Cerebellar nuclear complex (tissue), 1 donor: ENCODE data around the gene HMG20A.

Experiments
- DNase-seq, 2 experiments: peaks; one replicate each; lab custom pipeline; 2025; lab: John Stamatoyannopoulos, UW

The HMG20A gene

DNA sequence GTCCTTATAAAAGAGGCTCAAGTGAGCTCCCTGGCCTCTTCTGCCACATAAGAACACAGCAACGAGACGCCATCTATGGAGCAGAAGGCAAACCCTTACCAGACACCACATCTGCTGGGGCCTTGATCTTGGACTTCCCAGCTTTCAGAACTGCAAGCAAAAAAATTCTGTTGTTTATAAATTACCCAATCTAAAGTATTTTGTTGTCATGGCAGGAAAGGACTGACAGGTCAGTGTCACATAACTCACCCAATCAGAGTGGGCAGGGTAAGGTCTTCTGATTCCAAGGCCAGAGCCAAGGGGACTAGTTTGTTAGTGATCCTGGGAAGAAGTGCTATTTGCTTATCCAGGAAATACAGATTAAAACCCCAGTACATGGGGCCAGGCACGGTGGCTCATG, 98.9 kb downstream of the HMG20A start:
- DNase-seq, result no peak

DNA sequence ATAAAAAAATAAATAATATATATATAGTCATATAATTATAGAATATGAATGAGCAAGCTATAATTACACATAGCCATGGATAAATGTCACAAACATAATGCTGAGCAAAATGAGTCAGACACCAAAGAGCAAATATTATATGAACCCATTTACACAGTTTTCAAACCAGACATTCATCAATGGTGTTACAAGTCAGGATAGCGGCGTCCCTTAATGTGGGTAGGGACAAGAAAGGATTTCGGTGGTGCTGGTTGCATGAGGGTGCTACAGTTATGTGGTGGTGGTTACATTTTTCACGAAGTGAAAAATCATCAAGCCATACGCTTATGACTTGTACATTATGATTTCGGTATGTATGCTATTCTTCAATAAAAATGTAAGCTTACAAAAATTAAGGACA, 100.5 kb downstream of the HMG20A start:
- DNase-seq, result no peak

DNA sequence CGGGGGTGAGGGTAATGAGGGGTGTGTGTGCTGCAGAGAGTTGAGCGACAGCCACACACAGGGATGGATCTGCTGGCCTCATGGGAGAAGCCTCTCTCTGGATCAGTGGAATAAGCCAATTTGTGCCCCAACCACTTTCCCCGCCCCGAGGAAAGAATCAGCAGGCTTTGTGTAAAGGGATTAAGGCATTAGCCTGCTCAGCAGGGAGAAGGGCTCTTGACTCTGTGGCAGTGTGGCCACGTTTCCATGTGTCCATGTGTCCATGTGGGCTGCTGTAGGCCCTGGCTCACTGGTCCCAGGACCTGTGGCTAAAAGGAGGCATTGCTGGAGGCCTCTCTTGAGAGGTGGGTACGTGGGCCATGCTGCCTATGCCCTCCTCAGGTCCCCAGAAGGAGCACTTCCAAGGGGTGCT, 104.7 kb downstream of the HMG20A start:
- no peak for DNase-seq

DNA sequence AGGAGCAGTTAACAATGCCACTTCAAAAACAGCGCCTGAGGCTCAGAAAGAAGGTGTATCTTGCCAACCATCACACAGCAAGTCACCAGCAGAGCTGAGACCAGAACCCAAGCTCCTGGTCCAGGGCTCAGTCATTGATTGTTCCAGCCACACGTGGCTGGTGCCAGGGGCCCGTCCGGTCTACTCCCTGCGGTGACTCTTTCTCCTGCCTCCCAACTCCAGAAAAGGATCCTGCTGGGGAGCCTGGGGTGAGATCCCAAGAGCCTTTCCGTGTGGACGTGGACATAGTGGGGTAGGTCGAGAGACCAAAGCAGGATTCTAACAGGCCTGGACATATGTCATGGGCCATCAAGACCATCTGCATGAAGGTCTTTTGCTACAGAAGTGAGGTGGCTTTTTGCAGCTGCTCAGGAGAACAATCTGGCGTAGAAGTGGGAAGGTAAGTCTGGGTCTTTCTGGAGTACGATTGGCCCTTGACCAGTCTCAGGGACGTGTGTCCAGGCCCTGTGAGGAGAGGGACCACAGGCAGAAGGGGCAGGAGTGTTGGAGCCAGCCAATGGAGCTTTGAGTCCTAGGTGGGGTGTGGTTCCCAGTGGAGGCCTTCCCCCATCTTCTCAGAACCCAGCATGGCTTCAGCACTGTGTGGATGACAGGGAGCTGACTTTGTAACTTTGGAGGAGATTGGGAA, 105.4 kb downstream of the HMG20A start:
- DNase-seq, result no peak

DNA sequence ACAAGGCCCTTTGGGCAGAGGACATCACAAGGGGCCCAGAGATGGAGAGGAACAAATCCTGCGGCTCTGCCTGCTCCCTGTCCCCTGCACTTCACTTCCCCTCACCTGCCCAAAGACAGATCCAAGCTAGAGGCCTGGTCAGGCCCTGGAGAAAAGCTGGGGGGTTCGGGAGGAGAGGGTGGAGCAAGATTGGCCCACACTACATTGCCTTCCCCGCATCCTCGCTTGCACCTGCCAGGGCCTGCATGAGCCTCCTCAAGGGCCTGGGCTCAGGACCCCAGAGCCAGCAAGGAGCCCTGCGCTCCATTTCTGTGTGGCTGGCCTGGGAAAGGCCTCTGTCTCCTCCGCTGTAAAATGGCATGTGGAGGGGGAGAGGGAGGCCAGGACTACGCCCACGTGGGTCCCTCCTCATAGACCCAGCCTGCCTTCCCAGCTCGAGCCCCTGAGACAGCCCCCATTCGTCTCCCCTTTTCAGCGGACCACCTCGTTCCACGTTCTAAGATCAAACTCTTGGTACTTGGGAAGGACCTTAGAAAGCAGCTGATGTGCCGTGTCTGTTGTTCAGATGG, 106.0 kb downstream of the HMG20A start:
- DNase-seq, result no peak

DNA sequence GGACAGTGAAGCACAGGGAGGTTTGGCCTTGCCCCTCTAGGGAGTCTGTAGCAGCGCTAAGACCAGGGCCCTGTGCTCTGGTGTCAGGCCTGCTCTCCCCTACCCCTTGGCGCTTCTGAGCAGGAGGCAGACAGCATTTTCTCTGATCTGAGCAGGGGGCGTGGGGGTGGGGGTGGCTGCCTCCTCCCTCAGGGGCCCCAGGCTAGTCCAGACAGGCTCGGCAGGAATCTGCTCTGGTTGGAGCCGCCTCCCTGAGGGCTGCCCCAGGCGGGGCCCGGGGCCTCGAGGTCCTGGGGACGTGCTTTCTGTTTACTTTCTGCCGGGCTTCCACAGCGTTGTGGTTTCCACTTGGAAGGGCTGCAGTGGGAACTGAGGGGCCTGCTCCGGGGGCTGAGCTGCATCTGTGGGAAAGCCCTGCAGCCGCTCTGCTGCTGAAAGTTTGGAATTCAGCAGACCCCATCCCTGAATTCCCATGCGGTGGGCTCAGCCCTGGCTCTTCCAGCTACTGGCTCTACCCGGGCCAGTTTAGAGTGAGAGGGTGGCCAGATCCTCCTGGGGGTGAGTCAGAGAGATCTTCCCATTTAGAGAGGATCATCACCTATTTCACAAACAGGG, 106.6 kb downstream of the HMG20A start:
- DNase-seq, result no peak

DNA sequence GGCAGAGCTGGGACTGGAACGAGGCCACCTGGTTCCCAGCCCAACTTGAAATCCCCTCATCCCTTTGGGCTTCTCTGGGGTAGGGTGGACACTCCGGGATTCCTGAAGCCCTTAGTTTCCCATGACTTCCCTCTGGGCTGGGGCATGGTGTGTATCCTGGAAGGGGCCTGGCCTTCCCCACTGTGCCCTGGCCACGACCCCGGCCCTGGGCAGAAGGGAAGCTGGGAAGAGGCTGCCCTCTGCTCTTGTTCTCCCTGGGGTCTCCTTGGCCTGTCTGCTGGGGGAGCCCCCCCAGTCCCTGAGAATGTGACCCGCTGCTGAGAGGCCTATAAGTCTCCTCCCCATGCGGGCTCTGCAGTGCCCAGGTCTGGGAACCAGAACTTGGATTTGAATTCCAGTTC, 107.1 kb downstream of the HMG20A start:
- no peak for DNase-seq

DNA sequence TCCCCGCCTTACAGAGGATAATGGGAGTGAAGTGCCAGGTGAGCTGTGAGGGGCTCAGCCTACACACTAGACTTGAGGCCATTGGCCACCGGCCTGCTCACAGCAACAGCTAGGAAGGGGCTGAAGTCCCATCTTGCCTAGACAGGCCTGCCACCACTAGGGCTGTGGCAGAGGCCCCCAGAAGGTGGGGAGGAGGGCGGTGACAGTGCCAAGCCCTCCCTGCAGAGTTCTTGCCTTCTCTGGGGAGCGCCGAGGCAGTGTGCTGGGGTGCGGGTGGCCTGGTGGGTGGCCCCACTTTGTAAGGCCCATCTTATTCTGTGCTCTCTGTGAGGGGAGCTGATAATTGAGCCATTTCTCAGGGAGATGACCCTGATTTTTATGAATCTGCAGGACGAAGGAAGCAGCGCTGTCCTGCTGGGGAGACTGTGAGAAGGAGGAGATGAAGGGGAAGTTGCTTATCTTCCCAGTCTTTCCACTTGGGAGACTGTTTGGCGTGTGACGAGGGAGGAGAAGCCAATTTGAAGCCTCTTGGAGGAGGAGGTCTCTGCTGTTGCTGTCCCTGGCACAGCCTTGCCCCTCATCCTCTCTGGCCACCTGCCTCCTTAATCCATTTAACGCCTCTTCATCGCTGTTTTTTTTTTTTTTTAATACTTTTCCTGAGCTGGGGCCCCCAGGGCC, 107.7 kb downstream of the HMG20A start:
- no peak for DNase-seq

DNA sequence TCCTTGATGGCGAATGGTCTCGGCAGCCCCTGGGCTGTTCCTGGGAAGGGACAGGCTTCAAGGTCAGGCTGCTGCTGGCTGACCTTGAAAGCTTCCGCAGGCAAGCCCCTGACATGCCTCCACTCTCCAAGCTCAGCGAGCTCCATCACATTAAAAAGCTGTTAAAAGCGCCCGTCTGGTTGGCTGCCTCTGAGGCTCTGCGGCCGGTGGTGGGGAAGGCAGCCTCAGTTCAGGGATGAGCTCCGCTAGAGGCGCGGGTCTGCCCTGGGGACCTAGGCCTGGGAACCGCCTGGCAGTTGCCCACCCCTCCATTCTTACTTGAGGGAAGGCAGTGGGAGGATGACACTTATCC, 108.3 kb downstream of the HMG20A start:
- DNase-seq, result no peak

DNA sequence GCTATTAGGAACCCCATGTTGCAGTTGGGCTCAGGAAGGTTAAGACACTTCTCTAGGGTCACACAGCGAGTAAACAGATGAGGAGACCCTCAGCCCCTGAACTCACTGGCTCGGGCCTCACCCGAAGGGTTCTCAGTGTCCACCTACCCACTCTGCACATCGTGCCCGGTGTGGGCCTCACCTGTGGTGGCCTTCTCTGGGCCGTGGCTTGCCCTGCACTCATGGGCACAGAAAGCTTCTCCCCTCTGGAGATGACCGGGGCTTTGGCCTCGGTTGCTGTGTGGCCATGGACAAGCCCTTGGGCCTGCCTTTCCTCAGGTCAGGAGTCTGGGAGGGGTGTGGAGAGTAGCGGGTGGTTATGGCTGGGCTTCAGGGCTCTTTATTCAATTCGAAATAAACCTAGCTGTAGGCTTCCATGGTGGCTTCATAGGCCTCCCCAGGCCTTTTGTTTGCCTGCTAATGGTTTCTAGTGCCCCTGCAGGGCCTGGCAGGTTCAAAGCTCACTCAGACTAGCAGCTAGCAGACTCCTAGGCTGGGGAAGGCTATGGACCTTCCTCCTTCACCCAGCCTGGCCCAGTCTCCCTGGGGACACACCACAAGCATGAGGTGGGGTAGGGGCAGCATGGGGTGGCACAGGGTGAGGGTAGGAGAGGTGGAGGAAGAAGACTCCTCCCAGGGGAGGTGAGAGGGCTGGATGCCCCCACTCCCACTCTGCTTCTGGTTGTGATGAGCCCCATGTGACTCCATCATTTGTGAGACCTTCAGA, 108.9 kb downstream of the HMG20A start:
- no peak for DNase-seq

DNA sequence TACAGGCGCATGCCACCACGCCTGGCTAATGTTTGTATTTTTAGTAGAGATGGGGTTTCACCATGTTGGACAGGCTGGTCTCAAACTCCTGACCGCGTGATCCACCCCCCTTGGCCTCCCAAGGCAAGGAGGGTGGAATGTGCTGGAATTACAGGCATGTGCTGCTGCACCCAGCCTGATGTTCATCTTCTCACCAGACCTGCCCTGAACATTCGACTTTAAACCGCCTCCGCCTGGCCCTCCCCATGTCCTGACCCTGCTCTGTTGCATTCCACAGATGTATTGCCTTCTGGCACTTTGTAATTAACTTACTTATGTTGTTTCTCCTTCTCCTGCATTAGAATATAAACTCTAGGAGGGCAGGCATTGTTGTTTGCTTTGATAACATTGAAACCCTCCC, 109.9 kb downstream of the HMG20A start:
- no peak for DNase-seq

DNA sequence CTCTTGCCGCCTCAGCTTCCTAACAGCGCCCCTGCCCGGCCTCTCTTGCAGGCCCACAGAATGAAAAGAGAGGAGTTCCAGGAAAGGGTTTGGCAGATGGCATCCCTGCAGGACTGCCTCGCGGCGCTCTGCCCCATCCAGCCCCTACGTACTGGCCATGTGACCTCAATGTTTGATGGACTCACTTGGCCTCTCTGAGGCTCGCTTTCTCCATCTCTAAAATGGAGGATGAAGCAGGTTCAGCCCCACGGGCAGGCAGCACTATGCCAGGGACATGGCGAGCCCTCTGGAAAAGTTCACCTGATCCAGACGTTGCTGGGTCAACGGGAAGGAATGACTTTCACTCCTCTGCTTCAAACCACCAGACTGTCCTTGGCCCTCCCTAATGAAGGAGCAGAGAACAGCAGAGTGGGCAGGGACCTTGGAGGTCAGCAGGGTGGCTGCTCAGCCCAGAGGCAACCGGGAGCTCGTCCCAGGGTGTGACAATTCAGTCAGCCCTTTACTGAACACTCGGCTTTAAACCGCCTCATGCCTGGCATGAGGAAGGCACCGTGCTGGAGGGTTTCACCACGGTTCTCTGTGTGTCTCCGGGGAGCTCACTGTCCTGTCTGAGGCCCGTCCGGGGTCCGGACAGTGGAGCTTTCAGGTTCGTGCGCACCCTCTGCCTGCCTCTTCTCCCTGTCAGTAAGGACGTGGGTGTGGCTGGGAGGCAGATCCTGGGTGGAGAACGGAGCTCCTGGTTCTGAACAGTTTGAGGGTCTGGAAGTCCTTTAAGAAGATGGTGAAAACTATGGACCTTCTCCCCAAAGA, 110.7 kb downstream of the HMG20A start:
- DNase-seq, result no peak

DNA sequence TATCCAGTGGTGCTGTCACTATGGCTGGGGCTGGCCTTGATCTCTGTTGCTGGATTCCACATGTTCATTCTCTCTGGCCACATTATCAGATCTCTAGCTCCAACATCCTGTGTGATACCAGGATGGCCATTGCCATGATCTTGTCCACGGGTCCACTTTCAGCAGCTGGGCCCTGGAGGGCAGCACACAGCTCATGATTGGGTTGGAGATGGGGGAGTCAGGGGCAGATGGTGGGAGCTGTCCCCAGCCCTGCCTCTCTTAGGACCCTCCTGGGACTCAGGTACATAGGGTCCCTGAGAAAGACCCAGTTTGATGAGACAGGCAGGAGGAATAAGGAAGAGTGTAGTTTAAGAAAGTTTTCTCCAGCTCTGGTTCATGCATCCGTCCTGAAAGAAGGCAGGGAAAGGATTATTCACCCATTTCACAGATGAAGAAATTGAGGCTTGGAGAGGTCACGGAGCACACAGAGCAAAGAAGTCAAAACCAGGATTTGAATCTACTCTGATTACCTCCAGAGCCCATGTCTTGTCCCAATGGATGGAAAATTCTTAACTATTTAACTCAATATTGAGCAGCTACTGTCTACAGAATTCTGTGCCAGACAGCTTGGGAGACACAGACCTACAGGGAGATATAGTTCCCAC, 111.5 kb downstream of the HMG20A start:
- no peak for DNase-seq

DNA sequence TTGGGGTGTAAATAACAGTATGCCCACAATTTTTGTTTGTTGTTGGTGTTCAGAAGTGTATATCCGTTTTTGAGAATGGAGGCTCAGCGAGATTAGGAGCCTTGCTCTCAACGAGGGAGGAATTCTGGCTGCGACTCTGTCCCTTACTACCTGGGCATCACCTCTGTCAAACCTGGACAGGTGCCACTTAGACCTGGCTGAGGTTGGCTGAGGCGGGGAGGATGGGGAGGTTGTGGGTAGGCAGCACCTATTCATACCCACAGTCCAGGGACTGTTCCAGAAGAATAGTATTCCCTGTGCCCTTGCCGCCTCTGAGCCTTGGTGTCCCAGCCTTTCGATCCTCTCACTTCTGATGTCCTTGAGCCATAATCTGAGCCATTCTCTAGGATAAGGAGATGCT, 112.2 kb downstream of the HMG20A start:
- DNase-seq, result no peak

DNA sequence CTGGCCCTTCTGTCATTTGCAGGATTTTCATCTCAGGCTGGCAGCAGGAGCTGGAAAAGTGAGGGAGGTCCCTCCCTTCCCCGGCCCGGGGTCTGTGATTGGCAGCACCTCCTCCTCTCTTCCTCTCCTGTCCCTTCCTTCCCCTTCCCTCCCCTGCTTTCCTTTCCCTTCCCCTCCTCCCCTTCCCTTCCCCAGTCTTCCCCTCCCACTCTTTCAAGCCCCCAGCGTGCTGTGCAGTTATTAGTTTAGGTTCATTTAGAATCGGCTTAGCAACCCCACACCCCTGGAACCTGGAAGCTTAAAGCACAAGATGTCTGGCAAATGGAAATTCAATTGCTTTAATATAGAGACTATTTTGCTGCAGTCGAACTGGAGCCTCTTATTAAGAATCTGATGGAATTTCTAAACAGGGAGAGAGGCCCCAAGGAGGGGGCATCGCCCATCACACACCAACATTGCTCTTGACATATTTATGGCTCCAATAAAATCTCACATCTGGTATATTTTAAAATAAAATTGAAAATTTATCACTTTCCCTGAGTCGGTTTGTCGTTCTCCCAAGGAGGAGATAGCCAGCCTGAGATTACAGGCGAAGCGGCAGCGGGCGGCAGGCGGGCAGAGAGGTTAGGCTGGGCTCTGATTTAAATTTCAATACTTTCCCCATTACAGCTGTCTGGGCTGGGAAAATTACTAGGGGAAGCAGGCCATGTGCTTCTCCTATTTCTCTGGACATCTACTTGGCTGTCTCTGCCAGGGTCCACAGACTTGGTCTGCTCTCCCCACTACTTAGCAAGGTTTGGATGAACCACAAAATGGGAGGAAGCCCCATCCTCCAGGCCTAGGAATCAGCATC, 113.1 kb downstream of the HMG20A start:
- no peak for DNase-seq
